GM18505 (cell line): ENCODE results near the gene RAC2.
"Not testable (repeated sequence)": the region's sequence is repeated elsewhere in the genome, so short reads cannot be mapped to it uniquely, and the experiment has no call there.

Experiments
- ATAC-seq: cut with Tn5 transposase; IDR thresholded peaks from one replicate; pipeline ENCODE4 v1.9.1; 2021; ENCODE audit not compliant: unreplicated experiment
- POLR2A ChIP-seq: IDR thresholded peaks from 4 replicates; pipeline ENCODE4 v1.6.1; 2011; ENCODE audit warnings: borderline replicate concordance; ENCODE audit not compliant: insufficient read depth, insufficient read length; ENCODE audit errors: extremely low read depth

Gene RAC2

DNA sequence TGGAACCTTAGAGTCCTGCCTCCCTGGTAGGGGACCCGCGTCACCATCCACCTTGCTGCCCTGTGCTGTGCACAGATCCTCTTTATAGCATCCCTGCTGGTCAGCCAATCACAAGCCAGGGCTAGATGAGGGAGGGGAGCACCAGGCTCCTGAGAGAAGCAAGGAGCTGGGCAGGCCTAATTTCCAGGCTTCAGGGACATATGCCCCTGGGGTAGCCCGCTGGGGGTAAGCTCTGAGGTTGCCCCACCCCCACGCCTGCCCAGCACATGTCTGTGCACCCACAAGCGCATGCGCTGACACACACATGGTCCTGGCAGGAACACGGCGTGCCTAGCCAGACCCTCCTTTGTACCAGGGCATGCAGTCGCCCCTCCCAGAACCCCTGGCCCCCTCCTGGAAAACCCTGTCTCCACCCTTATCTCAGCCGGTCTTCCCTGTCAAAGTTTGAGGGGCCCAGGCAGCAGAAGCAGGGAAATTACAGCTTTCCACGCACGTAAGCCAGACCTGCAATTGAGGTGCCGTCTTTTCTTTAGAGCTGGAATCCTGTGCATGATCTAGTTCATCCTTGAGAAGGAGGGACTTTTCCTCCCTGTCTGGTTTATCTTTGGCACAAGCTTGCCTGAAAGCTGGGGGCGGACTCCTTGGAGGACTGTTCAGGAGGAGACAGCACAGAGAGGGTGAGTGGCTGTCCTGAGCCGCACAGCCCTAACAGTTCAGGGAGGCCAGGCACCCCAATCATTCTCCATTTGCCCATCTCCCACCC, 33.8 kb downstream of the RAC2 start:
- no peak for ATAC-seq
- no peak for TF ChIP-seq POLR2A

DNA sequence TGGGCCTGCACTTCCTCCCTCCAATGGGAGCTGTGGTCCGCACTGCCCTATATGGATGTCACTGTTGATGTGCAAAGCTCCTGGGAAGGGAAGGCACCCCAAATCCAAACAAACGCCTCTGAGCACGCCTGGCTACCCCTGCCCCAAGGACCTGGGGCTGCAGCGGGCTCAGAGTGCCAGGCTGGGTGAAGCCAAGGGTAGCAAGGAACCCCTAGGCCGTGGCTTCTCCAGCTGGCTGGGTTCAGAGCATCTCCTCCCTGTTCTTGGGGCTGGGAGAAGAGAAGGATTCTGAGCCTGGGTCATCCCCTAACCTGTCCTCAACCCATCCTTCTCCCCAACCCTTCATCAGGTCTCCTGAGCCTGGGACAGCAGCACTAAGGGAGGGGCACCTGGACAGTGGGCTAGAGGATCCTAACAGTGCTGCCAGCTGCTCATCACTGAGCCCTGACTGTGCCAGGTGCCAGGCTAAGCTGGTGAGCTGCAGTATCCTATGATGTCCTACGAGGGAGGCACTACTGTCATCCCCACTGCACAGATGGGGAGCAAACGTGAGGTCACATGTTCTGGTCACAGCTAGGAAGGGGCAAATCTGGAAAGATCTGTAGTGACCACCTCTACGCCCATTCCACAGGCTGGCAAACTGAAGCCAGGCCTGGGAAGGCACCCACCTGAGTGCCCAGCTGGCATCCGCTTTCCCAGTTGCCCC, 34.8 kb downstream of the RAC2 start:
- ATAC-seq = no peak
- no peak for TF ChIP-seq POLR2A

DNA sequence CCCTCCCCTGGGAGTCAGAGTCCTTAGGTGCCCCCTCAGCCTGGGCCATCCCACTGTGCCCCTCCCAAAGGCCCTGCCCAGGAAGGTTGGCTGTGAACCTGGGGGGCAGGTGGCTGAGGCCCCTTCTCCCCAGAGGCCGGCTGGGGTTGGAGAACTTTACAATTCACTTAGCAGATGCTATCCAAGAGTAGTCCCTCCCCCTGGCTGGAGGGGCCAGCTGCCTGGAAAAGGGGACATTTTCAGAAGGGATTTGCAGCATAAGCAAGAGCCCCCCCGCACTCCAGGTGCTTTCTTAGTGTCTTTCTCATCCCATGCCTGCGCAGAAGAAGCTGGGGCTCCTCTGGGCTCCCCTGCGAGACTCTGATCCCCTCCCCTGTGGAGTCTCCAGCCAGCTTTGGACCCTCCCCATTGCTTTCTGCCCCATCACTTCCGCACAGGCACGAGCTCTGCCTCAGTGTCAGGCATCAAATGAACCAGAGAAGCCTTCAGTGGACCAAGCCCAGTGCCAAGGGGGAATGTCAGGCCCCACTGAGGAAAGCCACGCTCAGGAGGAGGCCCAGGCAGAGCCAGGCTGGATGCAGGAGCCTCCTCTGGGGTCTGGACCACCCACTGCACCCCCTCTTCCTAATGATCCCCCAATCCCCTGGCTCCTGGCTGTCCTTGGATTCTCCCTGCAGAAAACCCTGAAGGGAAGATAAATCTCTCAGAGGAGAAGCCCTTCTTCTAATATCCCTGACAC, 35.5 kb downstream of the RAC2 start:
- no peak for TF ChIP-seq POLR2A
- ATAC-seq = no peak

DNA sequence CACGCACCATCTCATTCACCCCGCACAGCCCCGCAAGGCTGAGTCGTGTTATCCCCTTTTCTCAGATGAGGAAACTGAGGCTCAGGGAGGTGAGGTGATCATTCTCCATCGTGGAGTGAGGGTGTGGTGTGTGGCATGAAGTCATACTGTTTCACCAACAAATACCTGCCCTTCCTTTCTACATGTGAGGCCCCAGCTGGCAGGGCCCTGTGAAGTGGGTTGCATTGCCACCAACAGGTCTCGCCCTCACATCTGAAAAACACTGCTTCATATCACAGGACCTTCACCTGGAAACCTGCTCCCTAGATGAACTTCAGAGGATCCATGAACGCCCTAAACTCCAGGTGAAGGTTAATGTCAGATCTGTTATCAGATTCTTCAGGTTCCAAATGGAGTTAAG, 36.1 kb downstream of the RAC2 start:
- no peak for ATAC-seq
- no peak for TF ChIP-seq POLR2A

DNA sequence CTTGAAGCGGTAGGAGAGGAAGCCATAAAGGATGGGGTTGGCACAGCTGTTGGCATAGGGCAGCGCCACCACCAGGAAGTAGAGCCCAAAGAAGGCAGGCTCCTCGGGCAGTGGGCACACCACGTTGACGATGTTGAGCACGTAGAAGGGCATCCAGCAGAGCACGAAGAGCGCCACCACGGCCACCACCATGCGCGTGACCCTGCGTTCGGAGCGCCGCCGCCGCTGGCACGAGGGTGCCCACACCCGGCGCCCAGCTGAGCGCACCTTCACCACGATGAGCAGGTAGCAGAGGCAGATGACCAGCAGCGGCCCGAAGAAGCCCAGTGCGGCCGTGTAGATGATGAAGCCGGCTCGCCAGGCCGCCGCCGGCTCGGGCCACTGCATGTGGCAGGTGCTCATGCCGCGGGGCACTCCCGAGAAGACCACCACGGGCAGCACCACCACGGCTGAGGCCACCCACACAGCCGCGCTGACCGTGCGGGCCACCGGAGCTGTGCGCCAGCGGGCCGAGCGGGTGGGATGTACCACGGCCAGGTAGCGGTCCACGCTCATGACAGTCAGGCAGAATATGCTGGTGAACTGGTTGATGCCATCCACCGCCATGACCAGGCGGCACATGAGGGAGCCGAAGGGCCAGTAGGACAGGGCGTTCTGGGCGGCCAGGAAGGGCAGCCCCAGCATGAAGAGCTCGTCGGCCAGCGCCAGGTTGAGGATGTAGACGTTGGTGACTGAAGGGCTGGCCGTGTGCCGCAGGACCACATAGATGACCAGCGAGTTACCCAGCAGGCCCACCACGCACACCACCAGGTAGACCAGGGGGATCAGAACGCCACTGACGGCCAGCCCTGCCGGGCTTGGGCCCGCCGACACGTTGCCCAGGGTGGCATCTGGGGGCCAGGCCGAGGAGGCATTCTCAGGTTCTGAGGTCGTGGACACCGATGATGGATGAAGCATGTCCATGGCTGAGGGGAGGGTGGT, 36.9 kb downstream of the RAC2 start:
- no peak for ATAC-seq
- no peak for TF ChIP-seq POLR2A

DNA sequence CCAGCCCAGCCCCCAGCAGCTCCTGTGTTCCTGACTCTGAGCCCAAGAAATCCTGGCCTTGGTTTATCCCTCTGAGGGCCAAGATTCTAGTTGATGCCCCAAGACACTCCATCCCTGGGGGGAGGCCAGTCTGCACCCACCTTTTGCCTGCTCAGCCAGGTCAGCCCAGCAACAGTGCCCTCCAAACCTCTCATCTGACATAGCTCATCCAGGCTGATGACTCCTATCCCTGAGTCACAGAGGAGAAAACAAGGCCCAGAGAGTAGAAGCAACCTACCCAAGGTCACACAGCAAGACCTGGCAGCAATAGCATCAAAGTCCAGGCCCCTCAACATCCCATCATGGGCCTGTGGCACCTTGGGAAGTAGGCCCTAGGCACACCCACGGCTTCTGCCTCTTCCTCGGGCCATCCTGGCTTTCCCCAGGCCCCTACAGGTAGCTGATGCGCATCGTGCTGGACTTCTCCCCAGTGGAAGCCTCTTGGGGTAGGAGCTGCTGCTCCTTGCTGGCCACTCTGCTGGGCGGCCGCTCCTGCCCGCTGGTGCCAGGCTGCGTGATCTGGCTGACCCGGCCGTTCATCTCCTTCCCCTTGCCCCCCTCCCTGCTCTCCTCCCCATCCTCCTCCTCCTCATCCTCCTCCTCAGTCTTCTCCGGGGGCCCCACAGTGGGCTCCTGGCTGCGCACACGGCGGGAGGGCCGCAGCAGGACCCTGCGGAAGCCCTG, 37.8 kb downstream of the RAC2 start:
- no peak for TF ChIP-seq POLR2A
- no peak for ATAC-seq

DNA sequence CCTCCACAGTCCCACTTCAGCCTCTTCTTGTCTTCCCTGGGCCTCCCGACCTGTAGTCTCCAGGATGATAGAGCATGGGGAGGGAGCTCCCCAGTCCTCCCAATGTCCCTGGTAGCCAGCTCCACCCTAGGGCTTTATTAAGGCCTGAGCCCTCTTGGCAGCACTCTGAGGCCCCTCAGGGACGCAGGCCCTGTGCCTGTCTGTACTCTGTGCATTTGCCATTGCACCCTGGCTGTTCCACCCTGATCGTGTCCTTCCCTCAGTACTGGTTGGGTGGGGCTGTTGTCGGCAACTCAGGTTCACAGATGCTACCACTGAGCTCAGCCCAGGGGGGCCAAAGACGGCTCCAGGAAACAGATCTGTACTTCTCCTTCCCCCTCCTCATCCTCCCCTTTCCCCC, 39.0 kb downstream of the RAC2 start:
- ATAC-seq = no peak
- TF ChIP-seq POLR2A = no peak

DNA sequence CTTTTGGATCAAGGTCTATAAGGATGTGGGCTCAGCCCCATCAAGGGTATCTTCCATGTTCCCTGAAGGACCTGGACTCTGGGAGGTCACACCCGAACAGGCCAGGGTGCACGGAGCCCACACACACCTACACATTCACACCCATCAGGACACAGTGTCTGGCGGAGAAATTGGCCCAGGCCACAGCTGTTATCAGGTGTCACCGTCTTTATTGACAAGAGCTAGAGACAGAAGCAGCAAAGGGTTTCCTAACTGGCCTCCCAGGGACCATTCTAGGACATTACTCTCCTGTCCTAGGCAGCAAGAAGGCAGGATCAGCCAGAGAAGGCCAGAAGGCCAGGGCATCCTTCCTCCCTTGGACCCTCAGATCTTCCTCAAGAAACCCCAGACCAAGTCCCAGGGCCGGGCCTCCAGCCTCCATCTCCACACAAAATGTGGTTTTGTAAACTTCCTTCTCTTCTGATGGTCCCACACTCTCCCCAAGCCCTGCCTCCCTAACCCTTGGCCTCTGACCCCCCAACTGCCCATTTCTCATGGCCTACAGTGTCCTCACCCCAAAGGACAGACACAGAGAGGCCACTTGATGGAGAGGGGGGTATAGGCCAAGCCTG, 39.9 kb downstream of the RAC2 start:
- ATAC-seq = no peak

DNA sequence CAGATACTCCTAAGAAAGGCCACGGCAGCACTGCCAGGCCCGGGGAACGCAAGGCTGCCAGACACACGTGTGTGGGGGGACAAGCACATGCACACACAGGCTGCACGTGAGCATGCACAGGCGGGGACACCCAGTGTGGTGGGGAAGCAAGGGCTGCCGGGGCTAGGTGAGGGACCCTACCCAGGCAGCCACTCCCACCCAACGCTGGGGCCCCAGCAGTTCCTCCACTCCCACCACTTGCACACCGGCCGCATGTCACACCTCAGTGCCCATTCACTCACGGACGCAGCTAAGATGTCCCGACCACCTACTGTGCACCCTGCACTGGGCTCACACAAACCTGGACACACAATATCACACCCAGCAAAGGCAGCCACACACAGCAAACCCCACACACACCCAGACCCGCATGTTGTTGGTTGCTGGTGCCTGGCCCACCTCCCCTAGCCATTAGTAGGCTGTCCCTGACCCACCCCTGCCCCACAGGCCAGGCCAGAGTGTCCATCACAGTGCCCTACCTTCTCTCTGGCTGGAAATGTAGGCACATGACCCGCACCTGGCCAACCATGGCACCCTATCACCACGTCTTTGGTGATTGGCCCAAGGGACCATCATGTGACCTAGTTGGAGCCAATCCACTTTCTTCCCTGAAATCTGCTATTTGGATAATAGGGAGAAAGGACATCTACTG, 40.6 kb downstream of the RAC2 start:
- no peak for TF ChIP-seq POLR2A
- no peak for ATAC-seq

More for the DNA sequence above, 39.9 kb downstream of the RAC2 start:
- no peak for TF ChIP-seq POLR2A

DNA sequence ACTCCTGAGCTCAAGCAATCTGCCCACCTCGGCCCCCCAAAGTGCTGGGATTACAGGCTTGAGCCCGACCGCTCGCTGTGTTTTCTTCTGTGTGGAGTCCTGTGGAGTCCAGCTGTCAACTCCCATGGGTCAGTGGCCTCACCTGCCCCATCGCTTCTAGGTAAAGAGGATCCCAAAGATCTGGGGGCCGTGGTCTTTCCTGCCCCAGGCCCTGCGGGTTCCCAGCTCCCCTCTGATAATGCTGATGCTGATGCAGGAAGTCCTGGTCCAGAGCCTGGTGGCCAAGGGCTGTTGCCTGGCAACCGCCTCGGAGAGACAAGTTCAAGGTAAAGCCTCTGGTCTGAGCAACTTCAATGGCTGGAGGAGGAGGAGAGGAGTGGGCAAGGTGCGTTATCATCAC, 41.4 kb downstream of the RAC2 start:
- no peak for TF ChIP-seq POLR2A
- ATAC-seq = no peak

DNA sequence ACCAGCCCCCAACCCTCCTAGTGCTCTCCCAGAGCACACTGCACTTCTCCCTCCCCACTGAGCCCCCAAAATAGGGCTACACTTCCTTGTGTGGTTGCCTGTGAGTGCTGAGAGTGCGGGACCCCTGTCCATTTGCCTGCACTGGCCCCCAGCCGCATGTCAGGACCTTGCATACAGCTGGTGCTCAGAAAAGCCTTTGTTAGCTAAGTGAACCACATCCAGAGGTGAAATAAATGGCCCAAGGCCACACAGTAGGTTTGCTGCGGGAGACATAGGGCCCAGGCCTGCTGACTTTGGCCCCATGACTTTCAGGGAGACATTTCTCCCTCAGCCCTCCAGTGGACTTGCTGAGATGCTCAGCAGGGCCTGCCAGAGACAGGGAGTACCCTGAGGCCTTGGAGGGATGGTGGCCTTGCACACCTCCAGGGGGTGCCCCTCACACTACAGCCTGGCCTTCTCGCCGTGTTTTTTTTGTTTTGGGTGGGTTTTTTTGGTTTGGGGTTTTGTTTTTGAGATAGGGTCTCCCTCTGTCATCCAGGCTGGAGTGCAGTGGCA, 42.0 kb downstream of the RAC2 start:
- ATAC-seq = no peak
- no peak for TF ChIP-seq POLR2A

DNA sequence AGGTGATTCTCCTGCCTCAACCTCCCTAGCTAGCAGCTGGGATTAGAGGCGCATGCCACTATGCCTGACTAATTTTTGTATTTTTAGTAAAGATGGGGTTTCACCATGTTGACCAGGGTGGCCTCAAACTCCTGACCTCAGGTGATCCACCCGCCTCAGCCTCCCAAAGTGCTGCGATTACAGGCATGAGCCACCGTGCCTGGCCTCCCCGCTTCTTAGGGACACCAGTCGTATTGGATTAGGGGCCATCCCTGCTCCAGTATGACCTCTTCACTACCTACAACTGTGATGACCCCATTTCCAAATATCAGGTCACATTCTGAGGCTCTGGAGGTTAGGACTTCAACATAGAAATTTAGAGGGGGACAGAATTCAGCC, 42.6 kb downstream of the RAC2 start:
- not testable (repeated sequence) for ATAC-seq
